Epithelial cell of proximal tubule (primary cell): ENCODE results near the gene HMBS. TPM values are rescaled to one million over a fixed set of nuclear protein-coding genes. Genes with fewer than 3 reads are reported as not detected.

Experiments used
- DNase-seq: peaks from one replicate; pipeline ENCODE4 v3.0.0-alpha.2; 2011; ENCODE audit warnings: low read depth
- H3K4me3 ChIP-seq: 2 replicates; pipeline ENCODE4 v1.5.1; 2011; ENCODE audit warnings: low read depth, mild to moderate bottlenecking, low read length
- total RNA-seq: library from RNA; depleted of rRNA; stranded (reverse); fragments of >200 nt; gene quantifications from 2 replicates; pipeline ENCODE4 v1.2.3, GENCODE V29; 2015
- TF ChIP-seq, protein P1 (sequence below): conservative IDR thresholded peaks from 2 replicates; pipeline ENCODE4 v1.5.1; 2012; ENCODE audit warnings: low read depth, mild to moderate bottlenecking, low read length

The HMBS gene
- total RNA-seq, 1 donor from 2014 or later: 17.0 TPM

DNA sequence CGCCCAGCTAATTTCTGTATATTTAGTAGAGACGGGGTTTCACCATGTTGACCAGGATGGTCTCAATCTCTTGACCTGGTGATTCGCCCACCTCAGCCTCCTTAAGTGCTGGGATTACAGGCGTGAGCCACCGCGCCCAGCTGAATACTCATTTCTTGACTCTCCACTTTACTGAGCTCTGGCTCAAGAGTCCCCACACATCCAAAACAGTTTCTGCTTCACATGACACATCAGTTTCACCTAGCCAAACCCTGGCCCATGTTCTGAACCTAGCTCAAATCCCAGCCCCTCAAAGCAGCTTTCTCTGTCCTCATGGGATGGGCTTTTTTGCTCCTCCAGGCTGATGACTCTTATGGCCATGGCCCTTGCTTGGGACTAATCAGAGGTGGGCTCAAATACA lies 37.5 kb upstream of the HMBS start:
- TF ChIP-seq, protein P1, sequence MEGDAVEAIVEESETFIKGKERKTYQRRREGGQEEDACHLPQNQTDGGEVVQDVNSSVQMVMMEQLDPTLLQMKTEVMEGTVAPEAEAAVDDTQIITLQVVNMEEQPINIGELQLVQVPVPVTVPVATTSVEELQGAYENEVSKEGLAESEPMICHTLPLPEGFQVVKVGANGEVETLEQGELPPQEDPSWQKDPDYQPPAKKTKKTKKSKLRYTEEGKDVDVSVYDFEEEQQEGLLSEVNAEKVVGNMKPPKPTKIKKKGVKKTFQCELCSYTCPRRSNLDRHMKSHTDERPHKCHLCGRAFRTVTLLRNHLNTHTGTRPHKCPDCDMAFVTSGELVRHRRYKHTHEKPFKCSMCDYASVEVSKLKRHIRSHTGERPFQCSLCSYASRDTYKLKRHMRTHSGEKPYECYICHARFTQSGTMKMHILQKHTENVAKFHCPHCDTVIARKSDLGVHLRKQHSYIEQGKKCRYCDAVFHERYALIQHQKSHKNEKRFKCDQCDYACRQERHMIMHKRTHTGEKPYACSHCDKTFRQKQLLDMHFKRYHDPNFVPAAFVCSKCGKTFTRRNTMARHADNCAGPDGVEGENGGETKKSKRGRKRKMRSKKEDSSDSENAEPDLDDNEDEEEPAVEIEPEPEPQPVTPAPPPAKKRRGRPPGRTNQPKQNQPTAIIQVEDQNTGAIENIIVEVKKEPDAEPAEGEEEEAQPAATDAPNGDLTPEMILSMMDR: no peak
- DNase-seq: no peak
- no peak overlapping the region for H3K4me3 ChIP-seq

DNA sequence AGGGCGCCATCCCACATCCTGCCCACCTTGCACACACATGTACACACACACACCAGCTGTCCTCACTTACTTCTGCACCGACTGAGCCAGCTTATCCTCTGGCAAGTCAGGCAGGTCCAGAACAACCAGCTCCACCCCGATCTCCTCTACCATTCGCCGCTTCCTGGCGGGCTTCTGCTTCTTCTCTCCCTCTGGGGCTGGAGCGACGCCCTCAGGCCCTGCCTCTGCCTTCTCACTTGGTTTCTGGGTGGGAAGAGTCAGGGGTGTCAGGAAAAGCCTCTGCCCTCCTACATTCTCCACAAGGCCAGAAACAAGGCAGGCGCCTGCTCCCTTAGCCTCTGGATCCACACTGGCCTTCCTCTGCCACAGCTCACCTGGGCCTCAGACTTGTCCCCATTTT lies 36.0 kb upstream of the HMBS start:
- TF ChIP-seq, protein P1: no peak
- no peak for DNase-seq
- H3K4me3 ChIP-seq: no peak overlapping the region

DNA sequence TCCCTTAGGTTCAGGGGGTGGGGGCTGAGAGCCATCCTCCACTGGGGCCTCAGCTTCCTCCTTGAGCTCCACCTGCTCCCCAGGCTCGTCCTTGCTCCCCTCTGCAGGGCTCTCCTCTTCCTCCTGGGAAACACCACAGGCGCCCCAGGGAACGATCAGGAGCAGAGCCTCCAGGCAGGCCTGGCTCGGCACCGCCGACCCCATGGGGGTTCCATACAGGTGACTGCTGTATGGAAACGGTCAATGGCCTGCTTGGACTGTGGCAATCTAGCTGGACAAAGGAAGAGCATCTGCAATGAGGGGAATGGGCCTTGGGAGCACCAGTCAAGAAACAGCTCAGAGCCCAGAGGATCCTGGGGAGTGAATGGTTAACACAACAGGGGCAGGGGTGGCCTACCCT lies 35.6 kb upstream of the HMBS start:
- TF ChIP-seq, protein P1: no peak
- H3K4me3 ChIP-seq: no peak overlapping the region

DNA sequence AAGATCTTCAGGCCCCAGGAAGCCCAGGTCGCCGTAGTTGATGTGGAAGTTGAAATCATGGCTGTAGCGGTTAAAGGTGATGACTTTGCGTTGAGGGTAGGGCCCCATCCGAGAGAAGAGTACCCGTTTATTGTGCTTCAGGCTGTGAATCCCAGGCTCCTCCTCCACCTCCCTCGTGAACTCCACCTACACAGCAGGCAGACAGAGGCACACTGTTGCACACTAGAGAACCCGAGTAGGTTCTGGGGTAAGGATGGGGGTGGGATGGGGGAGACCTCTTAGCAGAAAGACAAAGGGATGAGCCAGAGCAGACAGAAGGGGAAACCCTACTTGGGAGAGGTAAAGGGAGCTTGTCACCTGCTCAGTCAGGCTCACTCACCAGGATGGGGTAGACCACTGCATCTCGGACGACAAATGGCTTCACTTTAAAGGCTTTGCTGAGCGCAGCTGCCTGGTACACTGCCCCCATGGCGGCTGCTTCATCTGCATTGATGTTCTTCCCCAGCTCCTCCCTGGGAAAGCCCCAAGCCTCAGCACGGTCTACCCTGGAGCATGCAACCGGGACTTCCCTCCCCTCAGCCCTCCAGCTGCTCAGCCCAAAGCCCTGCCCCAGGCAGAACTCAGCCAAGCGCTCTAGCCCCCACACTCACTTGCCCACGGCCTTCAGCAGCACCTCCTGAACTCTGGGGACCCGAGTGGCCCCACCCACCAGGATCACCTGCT lies 33.1 kb upstream of the HMBS start:
- no peak overlapping the region for H3K4me3 ChIP-seq
- TF ChIP-seq, protein P1: no peak
- DNase-seq: no peak

More for the DNA sequence above, 35.6 kb upstream of the HMBS start:
- no peak for DNase-seq

DNA sequence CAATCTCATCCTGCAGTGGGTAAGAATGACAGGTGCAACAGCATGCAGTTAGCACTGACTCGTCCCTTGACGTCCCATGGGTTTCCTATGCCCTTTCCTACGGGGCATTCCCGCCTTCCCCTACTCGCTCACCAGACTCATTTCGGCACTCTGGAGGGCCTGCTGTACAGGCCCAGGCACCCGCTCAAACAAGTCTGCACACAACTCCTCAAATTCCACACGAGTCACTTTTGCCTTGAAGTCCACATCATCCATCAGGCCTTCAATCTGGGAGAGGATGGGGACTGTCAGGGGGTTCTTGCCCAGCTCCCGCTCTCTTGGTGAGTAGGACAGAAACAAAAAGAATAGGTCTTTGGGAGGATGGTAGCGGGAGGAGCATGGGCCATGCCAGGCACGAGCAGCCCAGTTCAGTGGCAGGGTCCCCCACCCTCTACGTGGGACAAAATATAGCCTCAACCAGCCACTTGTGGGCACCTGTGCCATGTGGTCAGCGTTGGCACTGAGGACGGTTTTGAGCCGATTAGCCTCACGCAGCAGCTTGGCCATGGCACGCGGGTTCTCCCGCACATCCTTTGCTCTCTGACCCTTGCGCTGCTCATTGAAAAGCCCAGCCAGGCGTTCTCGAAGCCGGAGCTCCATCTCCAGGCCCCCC lies 32.4 kb upstream of the HMBS start:
- TF ChIP-seq, protein P1: no peak
- DNase-seq: no peak
- no peak overlapping the region for H3K4me3 ChIP-seq

DNA sequence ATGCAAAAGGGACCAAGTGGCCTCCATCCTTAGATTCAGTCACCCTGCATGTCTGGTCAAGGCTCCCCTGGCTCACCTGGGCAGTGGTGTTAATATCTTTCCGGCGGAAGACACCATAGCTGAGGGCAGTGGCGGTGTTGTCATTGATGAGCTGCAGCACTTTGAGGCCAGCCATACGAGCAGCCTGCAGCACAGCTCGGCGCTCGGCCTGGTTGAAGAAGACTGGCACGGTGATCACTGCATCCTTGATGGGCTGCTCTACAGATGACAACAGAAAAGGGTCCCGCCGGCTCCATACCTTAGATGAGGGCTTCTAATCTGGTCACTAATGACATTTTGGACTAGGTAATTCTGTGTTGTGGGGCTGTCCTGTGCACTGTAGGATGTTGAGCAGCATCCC lies 30.3 kb upstream of the HMBS start:
- H3K4me3 ChIP-seq: no peak overlapping the region
- no peak for DNase-seq
- TF ChIP-seq, protein P1: no peak
